Measurements from ENCODE around the gene CABP5. TPM values are rescaled to one million over a fixed set of nuclear protein-coding genes. Genes with fewer than 3 reads are reported as not detected.

CABP5 gene
- total RNA-seq, 2 experiments from 2014 or later = not detected

DNA sequence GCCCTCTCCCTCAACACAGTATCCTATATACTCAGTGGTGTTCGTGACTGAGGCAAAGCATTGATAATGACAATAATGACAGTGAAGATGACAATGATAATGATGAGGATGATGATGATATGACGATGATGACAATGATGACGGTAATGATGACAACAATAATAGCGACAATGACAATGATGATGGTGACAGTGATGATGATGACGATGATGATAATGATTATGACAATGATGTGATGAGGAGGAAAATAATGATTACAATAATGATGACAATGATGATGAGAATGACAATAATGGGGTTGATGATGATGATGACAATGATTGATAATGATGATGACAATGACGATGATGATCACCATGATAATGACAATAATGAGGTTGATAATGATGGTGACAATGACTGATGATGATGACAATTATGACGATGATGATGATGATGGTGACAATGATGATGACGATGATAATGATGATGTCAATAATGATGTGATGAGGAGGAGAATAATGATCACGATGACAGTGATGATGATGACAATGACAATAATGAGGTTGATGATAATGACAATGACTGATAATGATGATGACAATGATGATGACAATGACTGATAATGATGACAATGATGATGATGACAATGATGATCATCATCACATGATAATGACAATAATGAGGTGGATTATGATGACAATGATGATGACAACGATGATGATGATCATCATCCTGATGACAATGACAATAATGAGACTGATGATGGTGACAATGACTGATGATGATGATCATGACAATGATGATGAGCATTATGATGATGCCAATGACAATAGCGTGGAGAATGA lies 32.7 kb downstream of the CABP5 start:
- POLR2A ChIA-PET = no interaction called here
- Histone ChIP-seq H4K20me1 (ENCODE audit: insufficient read depth, low read length) (no peaks in the 10 kb centered on the region), H2AFZ (ENCODE audit: low read length) (no peak overlapping the region), H3K36me3 (ENCODE audit: insufficient read depth, low read length) (no peaks in the 10 kb centered on the region), H3K4me3 (ENCODE audit: low read depth, low read length, poor library complexity, severe bottlenecking) (no peak overlapping the region), H3K9me3 (ENCODE audit: low read length) (no peaks in the 10 kb centered on the region), H3K79me2 (ENCODE audit: insufficient read depth, low read depth, low read length) (no peaks in the 10 kb centered on the region), H3K4me2 (ENCODE audit: low read length) (no peak overlapping the region), H3K27ac (ENCODE audit: low read depth, low read length, poor library complexity, severe bottlenecking) (no peak overlapping the region), H3K9me2 (ENCODE audit: insufficient read depth, low read length) (no peaks in the 10 kb centered on the region), H3K4me1 (ENCODE audit: insufficient read depth, low read length, poor library complexity, severe bottlenecking) (no peaks in the 10 kb centered on the region)
- TF ChIP-seq, protein P1, sequence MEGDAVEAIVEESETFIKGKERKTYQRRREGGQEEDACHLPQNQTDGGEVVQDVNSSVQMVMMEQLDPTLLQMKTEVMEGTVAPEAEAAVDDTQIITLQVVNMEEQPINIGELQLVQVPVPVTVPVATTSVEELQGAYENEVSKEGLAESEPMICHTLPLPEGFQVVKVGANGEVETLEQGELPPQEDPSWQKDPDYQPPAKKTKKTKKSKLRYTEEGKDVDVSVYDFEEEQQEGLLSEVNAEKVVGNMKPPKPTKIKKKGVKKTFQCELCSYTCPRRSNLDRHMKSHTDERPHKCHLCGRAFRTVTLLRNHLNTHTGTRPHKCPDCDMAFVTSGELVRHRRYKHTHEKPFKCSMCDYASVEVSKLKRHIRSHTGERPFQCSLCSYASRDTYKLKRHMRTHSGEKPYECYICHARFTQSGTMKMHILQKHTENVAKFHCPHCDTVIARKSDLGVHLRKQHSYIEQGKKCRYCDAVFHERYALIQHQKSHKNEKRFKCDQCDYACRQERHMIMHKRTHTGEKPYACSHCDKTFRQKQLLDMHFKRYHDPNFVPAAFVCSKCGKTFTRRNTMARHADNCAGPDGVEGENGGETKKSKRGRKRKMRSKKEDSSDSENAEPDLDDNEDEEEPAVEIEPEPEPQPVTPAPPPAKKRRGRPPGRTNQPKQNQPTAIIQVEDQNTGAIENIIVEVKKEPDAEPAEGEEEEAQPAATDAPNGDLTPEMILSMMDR (conservative IDR thresholded peaks at IDR 0.05; ENCODE audit: low read length) = no peak
- TF ChIP-seq EZH2phosphoT487 (IDR thresholded peaks at IDR 0.05; ENCODE audit: borderline replicate concordance, low read depth, low read length) = no peak
- BruUV-seq (replicated peaks) = no TSS peak
- CTCF ChIA-PET (ENCODE audit: unreplicated experiment) = no interaction called here
- no peak for DNase-seq (ENCODE audit: low spot score)
- intact Hi-C loops (cut with micrococcal nuclease; ENCODE audit: unreplicated experiment) = no loop called here

DNA sequence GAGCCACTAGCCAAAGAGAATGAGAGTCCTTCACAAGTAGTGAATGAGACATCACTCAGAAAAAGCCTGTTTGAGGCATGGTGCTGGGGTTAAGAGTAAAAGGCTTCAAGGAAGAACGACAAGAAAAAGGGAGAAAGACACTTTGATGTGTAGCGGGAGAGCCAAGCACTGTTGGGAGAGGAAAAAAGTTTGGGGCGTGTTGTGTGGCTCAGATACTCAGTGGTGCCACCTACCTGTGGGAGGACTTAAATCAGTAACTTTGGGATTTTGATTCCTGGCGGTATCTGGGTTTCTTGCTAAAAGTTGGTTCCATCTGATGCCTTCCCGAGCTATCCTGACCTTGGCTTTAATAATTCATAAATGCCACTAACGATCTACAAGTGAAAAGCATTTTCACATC lies 37.1 kb downstream of the CABP5 start:
- Histone ChIP-seq H4K20me1 (ENCODE audit: insufficient read depth, low read length) (no peaks in the 10 kb centered on the region), H3K9me2 (ENCODE audit: insufficient read depth, low read length) (no peaks in the 10 kb centered on the region), H3K36me3 (ENCODE audit: insufficient read depth, low read length) (no peaks in the 10 kb centered on the region), H3K4me3 (ENCODE audit: low read depth, low read length, poor library complexity, severe bottlenecking) (no peak overlapping the region), H3K4me1 (ENCODE audit: insufficient read depth, low read length, poor library complexity, severe bottlenecking) (no peaks in the 10 kb centered on the region), H3K27ac (ENCODE audit: low read depth, low read length, poor library complexity, severe bottlenecking) (no peak overlapping the region), H3K4me2 (ENCODE audit: low read length) (no peak overlapping the region), H3K9me3 (ENCODE audit: low read length) (no peaks in the 10 kb centered on the region), H3K79me2 (ENCODE audit: insufficient read depth, low read depth, low read length) (no peaks in the 10 kb centered on the region), H2AFZ (ENCODE audit: low read length) (no peak overlapping the region)
- TF ChIP-seq, protein P1 (conservative IDR thresholded peaks at IDR 0.05; ENCODE audit: low read length) = peak; percentile 67
- no peak for TF ChIP-seq EZH2phosphoT487 (IDR thresholded peaks at IDR 0.05; ENCODE audit: borderline replicate concordance, low read depth, low read length)
- DNase-seq (ENCODE audit: low spot score) = peak; percentile 7
- POLR2A ChIA-PET = no interaction called here
- CTCF ChIA-PET (ENCODE audit: unreplicated experiment) = no interaction called here
- intact Hi-C loops (cut with micrococcal nuclease; ENCODE audit: unreplicated experiment) = no loop called here
- no TSS peak for BruUV-seq (replicated peaks)

DNA sequence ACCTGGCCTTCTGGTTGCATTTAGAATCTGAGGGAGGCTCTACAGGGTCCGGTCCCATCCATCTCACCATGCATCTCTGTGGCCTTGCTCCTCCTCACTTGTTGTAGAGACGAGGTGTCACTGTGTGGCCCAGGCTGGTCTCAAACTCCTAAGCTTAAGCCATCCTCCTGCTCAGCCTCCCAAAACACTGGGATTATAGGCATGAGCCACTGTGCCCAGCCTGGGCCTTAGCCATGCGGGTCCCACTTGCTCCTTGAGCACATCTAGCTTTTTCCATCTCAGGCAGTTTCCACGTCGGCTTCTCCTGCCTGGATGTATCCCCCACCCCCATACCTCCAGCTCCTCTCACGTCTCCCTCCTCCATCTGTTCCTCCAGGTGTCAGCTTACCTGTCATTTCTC lies 39.6 kb downstream of the CABP5 start:
- no peaks in the 10 kb centered on the region for H3K79me2 ChIP-seq (ENCODE audit: insufficient read depth, low read depth, low read length)
- no peaks in the 10 kb centered on the region for H3K36me3 ChIP-seq (ENCODE audit: insufficient read depth, low read length)
- no peak for DNase-seq (ENCODE audit: low spot score)
- no TSS peak for BruUV-seq (replicated peaks)
- H3K4me3 ChIP-seq (ENCODE audit: low read depth, low read length, poor library complexity, severe bottlenecking) = no peak overlapping the region
- H3K4me1 ChIP-seq (ENCODE audit: insufficient read depth, low read length, poor library complexity, severe bottlenecking) = no peaks in the 10 kb centered on the region
- no peak overlapping the region for H2AFZ ChIP-seq (ENCODE audit: low read length)
- ChIA-PET POLR2A (no interaction called here), CTCF (ENCODE audit: unreplicated experiment) (no interaction called here)
- intact Hi-C loops (cut with micrococcal nuclease; ENCODE audit: unreplicated experiment) = no loop called here
- H4K20me1 ChIP-seq (ENCODE audit: insufficient read depth, low read length) = no peaks in the 10 kb centered on the region
- no peaks in the 10 kb centered on the region for H3K9me2 ChIP-seq (ENCODE audit: insufficient read depth, low read length)
- no peaks in the 10 kb centered on the region for H3K9me3 ChIP-seq (ENCODE audit: low read length)
- no peak for TF ChIP-seq EZH2phosphoT487 (IDR thresholded peaks at IDR 0.05; ENCODE audit: borderline replicate concordance, low read depth, low read length)
- TF ChIP-seq, protein P1 (conservative IDR thresholded peaks at IDR 0.05; ENCODE audit: low read length) = no peak
- H3K4me2 ChIP-seq (ENCODE audit: low read length) = no peak overlapping the region
- no peak overlapping the region for H3K27ac ChIP-seq (ENCODE audit: low read depth, low read length, poor library complexity, severe bottlenecking)
